GM04504 (cell line): ENCODE measurements around the gene PRKN.
"Not testable (repeated sequence)": the region's sequence is repeated elsewhere in the genome, so short reads cannot be mapped to it uniquely, and the experiment has no call there.

Source experiments
- DNase-seq: peaks from one replicate; pipeline ENCODE4 v3.0.0-alpha.2; 2012; ENCODE audit warnings: low read depth

PRKN gene

GRCh38 chr6:161838306-161839035, 889.1 kb downstream of the PRKN start:
- DNase-seq = no peak

- DNase-seq = no peak
Measured at GRCh38 chr6:161837854-161838253, 889.7 kb downstream of the PRKN start.

GRCh38 chr6:161837449-161837735, 890.2 kb downstream of the PRKN start:
- no peak for DNase-seq

DNA sequence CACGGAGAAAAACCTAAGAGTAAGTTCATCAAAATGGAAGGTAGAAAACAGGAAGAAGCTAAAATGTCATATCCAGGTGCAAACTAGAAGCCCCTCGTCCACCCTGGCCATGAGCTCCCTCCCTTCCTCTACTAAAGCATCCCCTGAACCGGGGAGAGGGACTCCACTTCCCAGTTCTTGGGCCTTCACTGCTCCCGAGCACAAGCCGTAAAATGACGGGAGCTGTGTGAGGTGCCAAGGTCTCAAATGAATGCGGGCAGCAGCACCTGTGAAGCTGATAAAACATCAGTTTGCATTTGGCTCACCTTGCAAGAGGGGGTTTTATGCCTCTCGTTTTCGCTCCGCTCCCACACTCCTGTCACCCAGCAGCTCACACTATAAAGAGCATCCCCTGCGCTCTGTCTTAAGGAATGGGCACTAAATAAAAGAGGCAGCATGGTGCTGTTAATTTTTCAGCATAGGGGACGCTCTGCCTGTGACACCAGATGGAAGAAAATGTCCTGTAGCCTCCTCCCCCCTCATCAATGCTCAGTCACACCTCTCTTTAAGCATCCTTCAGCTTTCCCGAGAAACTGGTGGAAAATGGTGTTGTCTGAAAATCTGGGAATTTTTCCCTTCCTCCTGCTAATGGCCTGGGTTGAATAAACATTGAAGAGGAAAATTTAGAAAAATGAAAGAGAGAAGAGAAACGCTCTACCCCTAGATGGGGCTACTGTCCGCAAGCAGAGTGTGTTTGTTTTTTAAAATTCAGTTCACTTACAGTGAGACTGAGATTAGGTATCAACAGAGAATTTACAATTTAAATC, 890.7 kb downstream of the PRKN start:
- DNase-seq = no peak

DNA sequence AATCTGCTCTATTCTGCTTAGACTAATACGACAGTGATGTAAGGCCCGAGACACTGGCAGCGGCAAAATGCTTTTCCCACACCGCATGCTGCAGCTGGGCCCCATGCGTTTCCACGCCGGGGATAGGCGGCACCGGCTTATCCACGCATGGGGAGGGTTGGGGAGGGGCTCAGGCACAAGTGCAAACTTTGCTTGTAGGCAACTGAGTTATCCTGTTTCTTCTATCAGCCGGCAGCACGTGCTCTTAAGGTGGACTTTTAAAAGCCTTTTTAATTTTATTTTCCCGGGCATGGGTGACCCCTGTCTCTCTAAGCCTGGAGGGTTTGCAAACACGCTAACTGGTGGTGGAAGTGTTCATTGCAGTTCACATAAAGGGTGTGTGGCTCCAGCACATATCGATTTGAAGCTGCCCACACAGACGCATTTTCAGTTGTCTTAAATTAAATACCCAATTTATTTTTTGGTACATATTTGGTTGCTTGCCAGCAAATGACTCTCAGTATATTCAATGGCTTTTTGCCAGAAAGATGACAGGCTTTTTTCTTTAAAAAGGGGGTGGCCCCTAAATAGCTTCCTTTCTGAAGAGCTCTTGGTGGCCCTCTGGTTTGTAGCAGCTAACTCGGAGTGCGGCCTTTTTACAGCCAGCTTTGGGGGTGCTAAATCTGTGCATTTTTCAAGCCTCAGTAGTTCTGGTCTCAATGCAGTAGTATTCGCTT, 891.9 kb downstream of the PRKN start:
- no peak for DNase-seq

DNA sequence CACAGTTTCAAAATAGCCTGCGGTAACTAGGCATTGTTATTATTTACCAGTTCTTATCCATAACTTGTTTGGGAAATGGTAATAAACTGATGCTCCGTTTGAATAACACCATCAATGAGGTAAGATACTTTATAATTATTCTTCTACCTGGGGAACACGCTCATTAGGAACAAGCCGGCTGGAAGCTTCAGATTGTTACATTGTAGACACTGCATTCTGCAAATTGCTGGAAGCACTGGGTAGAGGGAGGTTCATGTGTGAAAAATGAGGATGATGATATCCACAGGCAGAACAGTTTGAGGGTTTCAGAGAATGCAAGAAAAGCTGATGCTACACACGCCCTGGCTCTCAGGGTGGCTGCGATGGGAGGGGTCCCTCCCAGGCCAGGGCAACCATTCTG, 893.1 kb downstream of the PRKN start:
- no peak for DNase-seq

GRCh38 chr6:161833099-161833860, 894.3 kb downstream of the PRKN start:
- no peak for DNase-seq

DNA sequence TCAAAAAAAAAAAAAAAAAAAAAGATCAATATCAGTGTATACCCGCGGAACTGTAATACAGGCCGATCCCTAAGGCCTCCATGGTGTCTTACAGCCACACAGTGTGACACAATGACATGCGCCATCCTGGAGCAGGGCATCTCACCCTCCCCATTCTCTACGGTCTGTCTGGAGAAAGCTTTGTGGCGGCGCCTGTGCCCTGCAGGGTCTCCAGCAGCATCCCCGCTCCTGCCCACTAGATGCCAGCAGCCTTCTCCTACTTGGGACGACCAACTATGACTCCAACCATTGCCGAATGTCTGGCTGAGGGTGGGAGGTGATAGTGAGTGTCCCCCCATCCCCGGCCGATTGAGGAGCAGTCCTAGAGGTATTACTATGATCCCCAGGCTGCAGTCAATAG, 894.9 kb downstream of the PRKN start:
- DNase-seq = no peak

GRCh38 chr6:161830866-161831616, 896.5 kb downstream of the PRKN start:
- DNase-seq = no peak

GRCh38 chr6:161829291-161829729, 898.3 kb downstream of the PRKN start:
- no peak for DNase-seq

GRCh38 chr6:161828355-161828754, 899.2 kb downstream of the PRKN start:
- no peak for DNase-seq

GRCh38 chr6:161826512-161826911, 901.1 kb downstream of the PRKN start:
- DNase-seq = no peak

GRCh38 chr6:161822204-161822603, 905.4 kb downstream of the PRKN start:
- not testable (repeated sequence) for DNase-seq

DNA sequence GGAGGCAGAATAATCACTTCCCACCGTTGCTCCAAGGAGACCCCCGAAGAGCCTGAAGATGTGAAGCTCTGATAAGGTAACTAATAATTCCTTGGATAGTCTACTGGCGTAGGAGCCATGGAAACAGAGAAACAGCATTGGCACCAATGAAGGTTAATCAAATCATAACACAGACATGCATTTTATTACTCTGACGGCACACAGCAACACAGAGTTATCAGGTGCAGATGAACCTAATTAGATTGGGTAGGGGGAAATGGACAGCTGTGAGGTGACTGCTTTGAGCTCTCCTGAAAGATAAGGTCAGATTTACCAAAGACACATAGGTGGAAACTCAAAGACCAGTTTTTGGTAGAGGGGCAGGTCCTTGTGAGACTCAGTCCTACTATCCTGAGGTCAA, 909.7 kb downstream of the PRKN start:
- DNase-seq = no peak

DNA sequence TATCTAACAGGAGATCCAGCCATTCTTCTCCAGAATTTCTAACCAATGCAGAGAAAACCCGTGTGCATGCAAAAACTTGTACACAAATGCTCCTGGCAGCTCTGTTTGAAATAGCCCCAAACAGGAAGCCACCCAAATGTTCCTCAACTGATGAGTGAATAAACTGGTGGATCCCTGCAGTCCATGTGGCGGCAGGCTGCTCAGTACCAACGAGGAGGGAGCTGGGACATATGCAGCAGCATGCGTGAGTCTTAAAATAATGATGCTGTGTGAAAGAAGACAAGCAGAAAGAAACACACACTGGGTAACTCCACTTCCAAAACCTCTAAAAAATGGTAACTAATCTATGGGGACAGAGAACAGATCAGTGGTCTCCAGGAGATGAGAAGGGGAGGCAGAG, 911.6 kb downstream of the PRKN start:
- DNase-seq = no peak

DNA sequence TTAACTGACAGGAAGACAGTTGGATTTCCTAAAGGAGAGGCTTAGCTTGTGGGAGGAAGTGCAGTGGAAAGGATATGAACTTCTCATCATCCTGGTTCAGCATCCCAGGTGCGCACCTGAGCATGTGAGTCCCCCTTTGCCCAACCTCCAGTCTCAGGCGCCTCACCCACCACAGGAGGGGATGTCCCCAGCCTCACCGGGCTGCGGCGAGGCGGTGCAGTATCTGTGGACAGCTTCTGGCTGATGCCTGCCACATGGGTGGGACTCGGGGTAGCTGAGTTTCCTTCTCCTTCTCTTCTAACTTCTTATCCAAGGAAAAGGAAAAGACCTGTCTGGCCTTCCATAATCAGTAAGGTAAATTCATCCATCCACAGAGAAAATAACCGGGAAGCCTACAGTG, 914.4 kb downstream of the PRKN start:
- DNase-seq = no peak

- DNase-seq = no peak
Measured at GRCh38 chr6:161809971-161810370, 917.6 kb downstream of the PRKN start.

DNA sequence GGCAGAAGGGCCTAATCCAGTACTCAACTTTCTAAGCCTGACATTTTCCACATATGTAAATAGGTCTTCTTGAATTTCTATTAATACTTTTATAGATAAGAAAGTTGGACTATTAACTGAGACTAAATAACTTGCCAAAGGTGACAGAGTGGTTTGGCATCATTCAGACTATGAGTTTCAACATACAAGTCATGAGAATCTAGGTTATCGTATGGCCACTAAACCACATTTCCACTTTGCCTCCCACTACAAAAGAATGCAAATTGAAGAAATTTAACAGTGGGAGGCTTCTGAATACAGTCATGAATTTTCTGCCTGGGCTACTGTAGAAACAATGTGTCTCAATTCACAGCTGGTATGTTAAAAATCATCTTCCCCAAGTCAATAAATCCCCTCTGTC, 922.7 kb downstream of the PRKN start:
- no peak for DNase-seq

GRCh38 chr6:161803131-161803530, 924.4 kb downstream of the PRKN start:
- DNase-seq = no peak

GRCh38 chr6:161802231-161802630, 925.3 kb downstream of the PRKN start:
- DNase-seq = no peak

DNA sequence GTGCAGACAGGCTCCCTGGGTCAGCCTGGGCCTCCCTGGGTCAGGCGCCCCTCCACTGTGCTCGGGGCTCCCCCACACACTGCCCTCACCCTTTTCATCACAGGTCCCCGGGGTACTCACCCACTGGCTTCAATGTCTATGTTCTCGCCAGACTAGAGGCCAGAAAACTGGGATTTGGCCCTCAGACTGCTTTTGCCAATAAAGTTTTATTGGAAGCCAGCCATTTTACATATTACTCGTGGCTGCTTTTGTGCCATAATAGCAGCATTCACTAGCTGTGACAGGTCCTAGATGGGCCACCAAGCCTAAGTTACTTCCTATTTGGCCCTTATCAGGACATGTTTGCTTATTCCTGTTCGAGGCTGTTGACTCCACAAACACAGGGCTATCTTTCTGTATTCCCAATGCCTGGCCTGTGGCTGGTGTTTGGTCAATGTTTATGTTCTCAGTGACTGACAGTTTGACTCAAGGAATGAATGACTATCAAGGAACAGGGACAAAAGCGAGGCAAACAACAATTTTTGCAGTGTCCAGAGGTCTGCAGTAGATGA, 928.6 kb downstream of the PRKN start:
- DNase-seq = no peak
